ENCODE measurements around the gene LRRC3.

LRRC3 gene

GRCh38 chr21:44480200-44481053 is 25.1 kb downstream of the LRRC3 start:
- Histone ChIP-seq H3K9me3 (no peaks in the 10 kb centered on the region), H3K27me3 (peaks cover 23% of the 10 kb centered on the region), H3K36me3 (no peaks in the 10 kb centered on the region), H3K4me3 (ENCODE audit: low read depth, low read length) (no peak overlapping the region), H3K4me1 (no peaks in the 10 kb centered on the region)
- TF ChIP-seq, protein P1, sequence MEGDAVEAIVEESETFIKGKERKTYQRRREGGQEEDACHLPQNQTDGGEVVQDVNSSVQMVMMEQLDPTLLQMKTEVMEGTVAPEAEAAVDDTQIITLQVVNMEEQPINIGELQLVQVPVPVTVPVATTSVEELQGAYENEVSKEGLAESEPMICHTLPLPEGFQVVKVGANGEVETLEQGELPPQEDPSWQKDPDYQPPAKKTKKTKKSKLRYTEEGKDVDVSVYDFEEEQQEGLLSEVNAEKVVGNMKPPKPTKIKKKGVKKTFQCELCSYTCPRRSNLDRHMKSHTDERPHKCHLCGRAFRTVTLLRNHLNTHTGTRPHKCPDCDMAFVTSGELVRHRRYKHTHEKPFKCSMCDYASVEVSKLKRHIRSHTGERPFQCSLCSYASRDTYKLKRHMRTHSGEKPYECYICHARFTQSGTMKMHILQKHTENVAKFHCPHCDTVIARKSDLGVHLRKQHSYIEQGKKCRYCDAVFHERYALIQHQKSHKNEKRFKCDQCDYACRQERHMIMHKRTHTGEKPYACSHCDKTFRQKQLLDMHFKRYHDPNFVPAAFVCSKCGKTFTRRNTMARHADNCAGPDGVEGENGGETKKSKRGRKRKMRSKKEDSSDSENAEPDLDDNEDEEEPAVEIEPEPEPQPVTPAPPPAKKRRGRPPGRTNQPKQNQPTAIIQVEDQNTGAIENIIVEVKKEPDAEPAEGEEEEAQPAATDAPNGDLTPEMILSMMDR (IDR thresholded peaks at IDR 0.05; ENCODE audit: low read depth, low read length): no peak
- no peak for DNase-seq

DNA sequence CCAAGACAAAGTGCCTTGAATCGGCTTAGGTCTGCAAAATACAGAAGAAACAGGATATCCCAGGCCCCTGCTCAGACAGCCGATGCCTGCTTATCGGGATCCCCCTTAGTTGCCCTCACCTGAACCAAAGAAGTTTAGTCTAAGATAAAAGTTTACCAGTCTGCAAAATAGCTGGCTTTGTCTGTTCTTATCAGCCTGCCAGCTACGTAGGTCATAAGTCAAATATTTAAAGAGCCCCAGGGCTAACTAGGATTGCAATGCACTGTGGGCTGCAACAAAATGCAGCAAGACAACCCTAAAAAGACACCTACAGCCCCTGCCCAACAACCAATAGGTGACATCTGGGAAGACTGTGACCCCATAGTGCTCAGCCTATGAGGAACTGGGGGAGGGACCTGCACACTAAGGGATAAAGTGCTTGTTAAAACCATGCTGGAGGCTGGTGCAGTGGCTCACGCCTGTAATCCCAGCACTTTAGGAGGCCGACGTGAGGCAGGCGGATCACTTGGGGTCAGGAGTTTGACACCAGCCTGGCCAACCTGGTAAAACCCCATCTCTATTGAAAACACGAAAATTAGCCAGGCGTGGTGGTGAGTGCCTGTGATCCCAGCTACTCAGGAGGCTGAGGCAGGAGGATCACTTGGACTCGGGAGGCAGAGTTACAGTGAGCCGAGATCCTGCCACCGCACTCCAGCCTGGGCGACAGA is 27.4 kb downstream of the LRRC3 start:
- DNase-seq: no peak
- H3K9me3 ChIP-seq: no peaks in the 10 kb centered on the region
- H3K4me1 ChIP-seq: no peaks in the 10 kb centered on the region
- TF ChIP-seq, protein P1 (IDR thresholded peaks at IDR 0.05; ENCODE audit: low read depth, low read length): no peak
- H3K36me3 ChIP-seq: no peaks in the 10 kb centered on the region
- H3K4me3 ChIP-seq (ENCODE audit: low read depth, low read length): no peak overlapping the region
- peaks cover 21% of the 10 kb centered on the region for H3K27me3 ChIP-seq

DNA sequence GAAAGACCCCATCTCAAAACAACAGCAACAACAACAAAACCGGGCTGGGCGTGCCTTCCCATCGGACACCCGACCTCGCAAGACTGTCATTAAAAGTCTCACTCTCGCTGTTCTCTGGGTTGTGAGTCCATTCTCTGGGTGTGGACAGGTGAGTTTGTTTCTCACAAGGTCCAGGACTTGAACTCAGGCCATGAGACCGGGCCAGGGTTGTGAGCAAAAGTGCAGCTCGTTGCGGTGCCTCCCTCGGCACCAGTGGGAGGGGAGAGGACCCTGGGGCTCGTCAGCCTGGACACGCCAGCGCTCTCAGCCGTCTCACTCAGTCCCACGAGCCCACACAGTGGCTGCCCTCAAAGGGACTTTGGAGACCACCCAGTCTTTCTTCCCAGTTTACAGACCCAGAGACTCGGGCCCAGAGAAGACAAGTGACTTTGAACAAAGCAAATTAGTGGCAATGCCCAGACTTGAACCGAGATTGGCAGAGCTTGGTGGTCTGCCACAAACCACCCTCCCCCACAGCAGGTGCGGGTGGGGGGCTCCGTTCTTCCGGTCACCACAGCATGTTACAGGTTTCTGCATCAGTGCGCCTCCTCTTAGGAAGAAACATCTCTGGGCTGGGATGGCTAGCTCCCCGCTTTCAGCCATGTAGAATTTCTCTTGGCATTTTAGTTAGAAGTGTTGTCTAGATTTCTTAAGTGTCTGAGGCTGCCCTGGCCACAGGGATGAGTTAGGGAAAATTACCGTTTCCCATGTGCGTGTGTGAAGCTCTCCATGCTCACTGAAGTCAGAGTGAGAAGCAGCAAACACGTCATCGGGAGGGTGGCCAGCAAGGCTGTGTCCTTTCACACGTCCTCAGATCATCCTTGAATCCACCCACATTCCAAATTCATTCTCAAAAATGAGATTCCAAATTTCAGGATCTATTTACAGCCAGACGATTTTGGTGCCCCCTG is 28.3 kb downstream of the LRRC3 start:
- Histone ChIP-seq H3K4me3 (ENCODE audit: low read depth, low read length) (no peak overlapping the region), H3K9me3 (no peaks in the 10 kb centered on the region), H3K36me3 (no peaks in the 10 kb centered on the region), H3K27me3 (peaks cover 20% of the 10 kb centered on the region), H3K4me1 (no peaks in the 10 kb centered on the region)
- TF ChIP-seq, protein P1 (IDR thresholded peaks at IDR 0.05; ENCODE audit: low read depth, low read length): no peak
- no peak for DNase-seq

- Histone ChIP-seq H3K4me3 (ENCODE audit: low read depth, low read length) (no peak overlapping the region), H3K27me3 (peaks cover 25% of the 10 kb centered on the region), H3K9me3 (no peaks in the 10 kb centered on the region), H3K4me1 (no peaks in the 10 kb centered on the region), H3K36me3 (no peaks in the 10 kb centered on the region)
- DNase-seq: no peak
- TF ChIP-seq, protein P1 (IDR thresholded peaks at IDR 0.05; ENCODE audit: low read depth, low read length): no peak
Measured at GRCh38 chr21:44484498-44485253, 29.4 kb downstream of the LRRC3 start.

- no peak overlapping the region for H3K4me3 ChIP-seq (ENCODE audit: low read depth, low read length)
- no peaks in the 10 kb centered on the region for H3K4me1 ChIP-seq
- no peaks in the 10 kb centered on the region for H3K9me3 ChIP-seq
- TF ChIP-seq, protein P1 (IDR thresholded peaks at IDR 0.05; ENCODE audit: low read depth, low read length): no peak
- no peak for DNase-seq
- H3K27me3 ChIP-seq: peaks cover 25% of the 10 kb centered on the region
- H3K36me3 ChIP-seq: no peaks in the 10 kb centered on the region
Measured at GRCh38 chr21:44485254-44485793, 30.0 kb downstream of the LRRC3 start.

Data from BE2C (cell line).